B cell (primary cell): ENCODE data around the gene ASB7. TPM values are rescaled to one million over a fixed set of nuclear protein-coding genes. Genes with fewer than 3 reads are reported as not detected.

Experiments used
- ATAC-seq: fragments of 200-7000 bp; cut with Tn5 transposase; one replicate; pipeline ENCODE4 v1.10.0; 2021; ENCODE audit warnings: low read depth, mild to moderate bottlenecking, moderate number of reproducible peaks, moderate library complexity
- CTCF ChIA-PET: fragments of 350-600 bp; sonication (Branson Sonifier 250); formaldehyde crosslinking; loops from one replicate; lab custom pipeline; 2021; ENCODE audit warnings: antibody characterized with exemption, inconsistent platforms; lab: Charles Lee
- POLR2A ChIA-PET: fragments of 350-600 bp; sonication (Branson Sonifier 250); formaldehyde crosslinking; loops from one replicate; lab custom pipeline; 2021; ENCODE audit warnings: antibody characterized with exemption; lab: Charles Lee
- DNase-seq: peaks from one replicate; pipeline ENCODE4 v3.0.0; 2013
- H2AFZ ChIP-seq: 2 replicates; pipeline ENCODE4 v1.6.1; 2012; ENCODE audit warnings: mild to moderate bottlenecking, low read depth, low read length; ENCODE audit not compliant: insufficient read depth, poor library complexity, severe bottlenecking
- H3K27ac ChIP-seq, 2 donors: 1 replicate in 1 of 2; 2 replicates in 1 of 2; pipeline ENCODE4 v1.5.1; 2012 to 2013; ENCODE audit warnings: low read length in 2 of 2, mild to moderate bottlenecking in 2 of 2, moderate library complexity in 1 of 2
- H3K27me3 ChIP-seq, 4 experiments: fragments of 200-600 bp in 1 of 4; sonication (generic) in 1 of 4; replicated peaks in 1 of 4; 1 replicate in 2 of 4; 2 replicates in 2 of 4; pipeline versions ENCODE4 v1.6.1 to v1.7.0; 2013 to 2016; ENCODE audit warnings: low read length in 3 of 4, mild to moderate bottlenecking in 2 of 4, mixed read lengths in 1 of 4, moderate library complexity in 1 of 4; ENCODE audit not compliant: insufficient read depth in 4 of 4, control insufficient read depth in 3 of 4; ENCODE audit errors: control extremely low read depth in 1 of 4
- H3K36me3 ChIP-seq, 2 experiments: replicated peaks in 1 of 2; 1 replicate in 1 of 2; 2 replicates in 1 of 2; pipeline versions ENCODE4 v1.6.1 to v1.7.1; 2013; ENCODE audit warnings: low read length in 1 of 2; ENCODE audit not compliant: insufficient read depth in 2 of 2, control insufficient read depth in 1 of 2; ENCODE audit errors: control extremely low read depth in 1 of 2, extremely low read depth in 1 of 2
- H3K4me1 ChIP-seq, 2 donors: fragments of 200-600 bp in 1 of 2; sonication (generic) in 1 of 2; 1 replicate in 1 of 2; 2 replicates in 1 of 2; pipeline versions ENCODE4 v1.5.1 to v1.6.1; 2013 to 2017; ENCODE audit warnings: low read length in 2 of 2; ENCODE audit not compliant: control insufficient read depth in 2 of 2, insufficient read depth in 2 of 2
- H3K4me2 ChIP-seq: replicated peaks from 2 replicates; pipeline ENCODE3; 2012; ENCODE audit warnings: mild to moderate bottlenecking, low read depth, low read length; ENCODE audit not compliant: poor library complexity, severe bottlenecking
- H3K4me3 ChIP-seq, 5 experiments: fragments of 200-600 bp in 1 of 5; sonication (generic) in 1 of 5; 1 replicate in 3 of 5; 2 replicates in 2 of 5; pipeline versions ENCODE4 v1.5.1 to v1.7.0; 2011 to 2016; ENCODE audit warnings: low read length in 4 of 5, mild to moderate bottlenecking in 4 of 5, low read depth in 2 of 5, control low read depth in 1 of 5, moderate library complexity in 1 of 5; ENCODE audit not compliant: insufficient read depth in 1 of 5; ENCODE audit errors: control extremely low read depth in 1 of 5, extremely low read depth in 1 of 5
- H3K79me2 ChIP-seq: fragments of 200-600 bp; sonication (generic); one replicate; pipeline ENCODE4 v1.6.0; 2016; ENCODE audit warnings: low read length; ENCODE audit not compliant: control insufficient read depth, insufficient read depth
- H3K9ac ChIP-seq: fragments of 200-600 bp; sonication (generic); 2 replicates; pipeline ENCODE4 v1.6.1; 2017; ENCODE audit warnings: mild to moderate bottlenecking, low read length, moderate library complexity
- H3K9me3 ChIP-seq, 3 donors: one replicate each; pipeline versions ENCODE4 v1.6.1 to v1.7.1; 2013; ENCODE audit warnings: low read length in 2 of 3; ENCODE audit not compliant: control insufficient read depth in 2 of 3, insufficient read depth in 1 of 3; ENCODE audit errors: control extremely low read depth in 1 of 3
- H4K20me1 ChIP-seq: 2 replicates; pipeline ENCODE4 v1.6.0; 2012; ENCODE audit warnings: mild to moderate bottlenecking, low read length; ENCODE audit not compliant: insufficient read depth, control insufficient read depth, poor library complexity, severe bottlenecking
- H3K27ac Mint-ChIP-seq: one replicate; pipeline ENCODE4 v1.8.0; 2021; ENCODE audit warnings: mixed read lengths
- H3K27me3 Mint-ChIP-seq: one replicate; pipeline ENCODE4 v1.8.0; 2021; ENCODE audit warnings: mixed read lengths
- H3K4me1 Mint-ChIP-seq: one replicate; pipeline ENCODE4 v1.8.0; 2021; ENCODE audit warnings: mixed read lengths
- H3K4me3 Mint-ChIP-seq: one replicate; pipeline ENCODE4 v1.8.0; 2021; ENCODE audit warnings: mixed read lengths
- H3K9me3 Mint-ChIP-seq: one replicate; pipeline ENCODE4 v1.8.0; 2022; ENCODE audit warnings: mixed read lengths; ENCODE audit not compliant: insufficient read depth
- EZH2 ChIP-seq: IDR thresholded peaks from 2 replicates; pipeline ENCODE4 v1.6.1; 2012; ENCODE audit warnings: borderline replicate concordance, low read depth, mild to moderate bottlenecking, moderate library complexity, low read length; ENCODE audit not compliant: insufficient read depth, poor library complexity, severe bottlenecking
- WGBS: methylation state at CpG from one replicate; pipeline ENCODE4 v1.1.5; 2013; ENCODE audit warnings: missing lambda C conversion rate; ENCODE audit not compliant: insufficient coverage; 5-methylcytosine and 5-hydroxymethylcytosine counted together
- intact Hi-C: fragments of 100-400 bp; cut with micrococcal nuclease; formaldehyde crosslinking; loops from one replicate; pipeline ENCODE4 v1.10.0; 2022
- polyA plus RNA-seq: library from polyadenylated mRNA; depleted of rRNA; stranded (reverse); fragments of >200 nt; gene quantifications from 2 replicates; pipeline ENCODE4 v1.2.3, GENCODE V29; 2012
- total RNA-seq, 2 donors: library from RNA; stranded (reverse); fragments of 120-200 nt in 1 of 2; gene quantifications; 1 replicate in 1 of 2; 2 replicates in 1 of 2; pipeline versions ENCODE4 v1.2.3 to v1.2.4, GENCODE V29; 2013 to 2022
- TF ChIP-seq, protein P1 (sequence below): fragments of 200-600 bp; IDR thresholded peaks from one replicate; pipeline ENCODE4 v1.8.0; 2022; ENCODE audit warnings: antibody characterized with exemption, mild to moderate bottlenecking

Gene ASB7
- total and polyA plus RNA-seq, 2 donors (not counting 1 experiment from before 2014, with no cell fraction given), result 12.1 to 25.0 TPM

DNA sequence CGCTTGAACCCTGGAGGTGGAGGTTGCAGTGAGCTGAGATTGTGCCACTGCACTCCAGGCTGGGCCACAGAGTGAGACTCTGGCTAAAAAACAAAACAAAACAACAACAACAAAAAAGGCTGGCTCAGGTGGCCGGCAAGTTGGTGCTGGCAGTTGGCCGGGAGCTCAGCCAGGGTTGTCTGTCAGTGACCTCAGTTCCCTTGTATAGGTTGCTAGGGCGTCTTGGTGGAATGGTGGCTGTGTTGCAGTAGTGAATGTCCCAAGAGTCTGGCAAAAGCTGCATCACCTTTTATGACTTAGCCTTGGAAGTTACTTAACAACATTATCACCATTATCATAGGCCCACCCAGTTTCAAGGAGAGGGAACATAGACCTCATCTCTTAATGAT, 40.6 kb downstream of the ASB7 start:
- ChIA-PET POLR2A (no interaction called here), CTCF (no interaction called here)
- TF ChIP-seq, protein P1, sequence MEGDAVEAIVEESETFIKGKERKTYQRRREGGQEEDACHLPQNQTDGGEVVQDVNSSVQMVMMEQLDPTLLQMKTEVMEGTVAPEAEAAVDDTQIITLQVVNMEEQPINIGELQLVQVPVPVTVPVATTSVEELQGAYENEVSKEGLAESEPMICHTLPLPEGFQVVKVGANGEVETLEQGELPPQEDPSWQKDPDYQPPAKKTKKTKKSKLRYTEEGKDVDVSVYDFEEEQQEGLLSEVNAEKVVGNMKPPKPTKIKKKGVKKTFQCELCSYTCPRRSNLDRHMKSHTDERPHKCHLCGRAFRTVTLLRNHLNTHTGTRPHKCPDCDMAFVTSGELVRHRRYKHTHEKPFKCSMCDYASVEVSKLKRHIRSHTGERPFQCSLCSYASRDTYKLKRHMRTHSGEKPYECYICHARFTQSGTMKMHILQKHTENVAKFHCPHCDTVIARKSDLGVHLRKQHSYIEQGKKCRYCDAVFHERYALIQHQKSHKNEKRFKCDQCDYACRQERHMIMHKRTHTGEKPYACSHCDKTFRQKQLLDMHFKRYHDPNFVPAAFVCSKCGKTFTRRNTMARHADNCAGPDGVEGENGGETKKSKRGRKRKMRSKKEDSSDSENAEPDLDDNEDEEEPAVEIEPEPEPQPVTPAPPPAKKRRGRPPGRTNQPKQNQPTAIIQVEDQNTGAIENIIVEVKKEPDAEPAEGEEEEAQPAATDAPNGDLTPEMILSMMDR, result no peak
- no peak for TF ChIP-seq EZH2
- Histone ChIP-seq H3K9ac (no peak overlapping the region), H3K4me2 (no peak overlapping the region), H3K27me3 (no peaks in the 10 kb centered on the region), H3K4me1 (no peaks in the 10 kb centered on the region), H4K20me1 (peaks cover 62% of the 10 kb centered on the region), H3K36me3 (peaks cover 0 to 9% of the 10 kb centered on the region in 2 experiments), H3K9me3 (no peaks in the 10 kb centered on the region), H3K27ac (no peak overlapping the region), H2AFZ (no peak overlapping the region), H3K4me3 (no peak overlapping the region), H3K79me2 (peaks cover 48% of the 10 kb centered on the region)
- WGBS, result 100% methylated on average over 2 of the region's 4 CpGs
- Mint-ChIP-seq H3K27me3 (no peaks in the 10 kb centered on the region), H3K4me1 (peaks cover 23% of the 10 kb centered on the region), H3K9me3 (no peaks in the 10 kb centered on the region), H3K27ac (no peak overlapping the region), H3K4me3 (no peak overlapping the region)
- no peak for ATAC-seq
- intact Hi-C loops, result no loop called here
- DNase-seq, result no peak

DNA sequence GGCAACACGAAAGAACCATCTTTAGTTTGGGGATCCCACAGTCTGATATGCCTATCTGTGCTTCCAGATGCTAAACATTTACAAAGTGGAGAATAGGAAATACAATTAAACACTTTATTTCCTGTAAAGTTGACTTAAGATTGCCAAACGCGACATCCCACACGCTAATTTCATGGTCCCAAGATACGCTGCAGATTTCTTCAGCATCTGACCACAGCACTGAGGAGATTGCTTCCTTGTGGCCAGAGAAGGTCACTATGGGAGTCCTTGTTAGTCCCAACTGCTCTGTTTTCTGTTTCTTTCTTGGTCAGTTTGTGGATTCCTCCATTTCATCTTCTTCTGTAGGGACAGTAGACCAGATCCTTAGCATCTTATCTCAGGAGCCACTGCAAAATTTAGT, 43.3 kb downstream of the ASB7 start:
- no peaks in the 10 kb centered on the region for H3K27me3 Mint-ChIP-seq
- no peaks in the 10 kb centered on the region for H3K9me3 ChIP-seq
- H3K27ac Mint-ChIP-seq, result no peak overlapping the region
- H3K79me2 ChIP-seq, result peaks cover 26% of the 10 kb centered on the region
- DNase-seq (no peak), ATAC-seq (no peak)
- no peak overlapping the region for H3K27ac ChIP-seq
- H3K4me1 ChIP-seq, result no peaks in the 10 kb centered on the region
- ChIA-PET POLR2A (no interaction called here), CTCF (no interaction called here)
- H3K9ac ChIP-seq, result no peak overlapping the region
- 95% methylated on average over 5 of the region's 5 CpGs for WGBS
- intact Hi-C loops, result no loop called here
- no peak overlapping the region for H3K4me3 ChIP-seq
- H3K9me3 Mint-ChIP-seq, result no peaks in the 10 kb centered on the region
- H2AFZ ChIP-seq, result no peak overlapping the region
- peaks cover 41% of the 10 kb centered on the region for H4K20me1 ChIP-seq
- H3K4me2 ChIP-seq, result no peak overlapping the region
- no peaks in the 10 kb centered on the region for H3K27me3 ChIP-seq
- H3K4me1 Mint-ChIP-seq, result peaks cover 16% of the 10 kb centered on the region
- peaks cover 1 to 17% of the 10 kb centered on the region in 2 experiments for H3K36me3 ChIP-seq
- H3K4me3 Mint-ChIP-seq, result no peak overlapping the region
- TF ChIP-seq, protein P1, result no peak
- no peak for TF ChIP-seq EZH2
